Trophoblast cell (in vitro differentiated cells and primary cell): ENCODE results near the gene MOV10L1.

ENCODE experiments used
- DNase-seq, 2 donors: peaks; one replicate each; pipeline ENCODE4 v3.0.0-alpha.2; 2016
- H2AFZ ChIP-seq: 2 replicates; pipeline ENCODE4 v1.6.1; 2013; ENCODE audit warnings: low read length, moderate library complexity, mild to moderate bottlenecking; ENCODE audit not compliant: insufficient read depth, poor library complexity
- H2AK5ac ChIP-seq: 2 replicates; pipeline ENCODE4 v1.6.1; 2013; ENCODE audit warnings: mild to moderate bottlenecking, low read length
- H2BK120ac ChIP-seq: 2 replicates; pipeline ENCODE4 v1.6.1; 2013; ENCODE audit warnings: low read length, mild to moderate bottlenecking, moderate library complexity; ENCODE audit not compliant: insufficient read depth, poor library complexity
- H2BK12ac ChIP-seq: 2 replicates; pipeline ENCODE4 v1.6.1; 2013; ENCODE audit warnings: mild to moderate bottlenecking, low read length, moderate library complexity
- H2BK5ac ChIP-seq: 2 replicates; pipeline ENCODE4 v1.6.1; 2013; ENCODE audit warnings: low read length, low read depth, moderate library complexity, mild to moderate bottlenecking; ENCODE audit not compliant: poor library complexity
- H3K14ac ChIP-seq: 2 replicates; pipeline ENCODE4 v1.6.1; 2013; ENCODE audit warnings: mild to moderate bottlenecking, low read length
- H3K18ac ChIP-seq: 2 replicates; pipeline ENCODE4 v1.6.1; 2013; ENCODE audit warnings: mild to moderate bottlenecking, low read length
- H3K23ac ChIP-seq: 2 replicates; pipeline ENCODE4 v1.6.1; 2013; ENCODE audit warnings: low read length
- H3K27ac ChIP-seq: 2 replicates; pipeline ENCODE4 v1.5.1; 2013; ENCODE audit warnings: low read depth, mild to moderate bottlenecking, inconsistent platforms, low read length, moderate library complexity
- H3K27me3 ChIP-seq: 2 replicates; pipeline ENCODE4 v1.6.1; 2013; ENCODE audit warnings: inconsistent platforms, mild to moderate bottlenecking, low read length, moderate library complexity; ENCODE audit not compliant: insufficient read depth
- H3K36me3 ChIP-seq, 2 experiments: 1 replicate in 1 of 2; 2 replicates in 1 of 2; pipeline ENCODE4 v1.6.1; 2013; ENCODE audit warnings: low read length in 2 of 2, mild to moderate bottlenecking in 2 of 2, moderate library complexity in 1 of 2; ENCODE audit not compliant: insufficient read depth in 2 of 2, control insufficient read depth in 1 of 2
- H3K4ac ChIP-seq: 2 replicates; pipeline ENCODE4 v1.6.1; 2013; ENCODE audit warnings: low read depth, mild to moderate bottlenecking, low read length, moderate library complexity
- H3K4me1 ChIP-seq, 2 experiments: 1 replicate in 1 of 2; 2 replicates in 1 of 2; pipeline ENCODE4 v1.6.1; 2013; ENCODE audit warnings: low read length in 2 of 2, mild to moderate bottlenecking in 2 of 2, moderate library complexity in 1 of 2; ENCODE audit not compliant: insufficient read depth in 2 of 2, control insufficient read depth in 1 of 2
- H3K4me2 ChIP-seq: 2 replicates; pipeline ENCODE4 v1.6.1; 2013; ENCODE audit warnings: inconsistent platforms, mild to moderate bottlenecking, low read length, moderate library complexity
- H3K4me3 ChIP-seq: 2 replicates; pipeline ENCODE4 v1.5.1; 2013; ENCODE audit warnings: mild to moderate bottlenecking, low read depth, low read length, inconsistent platforms
- H3K79me1 ChIP-seq: one replicate; pipeline ENCODE4 v1.6.1; 2013; ENCODE audit warnings: low read length
- H3K79me2 ChIP-seq: 2 replicates; pipeline ENCODE4 v1.6.1; 2013; ENCODE audit warnings: low read length, mild to moderate bottlenecking; ENCODE audit not compliant: control insufficient read depth, insufficient read depth, poor library complexity
- H3K9ac ChIP-seq: 2 replicates; pipeline ENCODE4 v1.6.1; 2013; ENCODE audit warnings: mild to moderate bottlenecking, low read length
- H3K9me3 ChIP-seq: 2 replicates; pipeline ENCODE4 v1.6.1; 2013; ENCODE audit warnings: low read depth, mild to moderate bottlenecking, control low read depth, inconsistent platforms, low read length; ENCODE audit not compliant: insufficient read depth
- H4K12ac ChIP-seq: 2 replicates; pipeline ENCODE4 v1.6.1; 2013; ENCODE audit warnings: low read depth, mild to moderate bottlenecking, low read length, moderate library complexity
- H4K8ac ChIP-seq: 2 replicates; pipeline ENCODE4 v1.6.1; 2013; ENCODE audit warnings: low read depth, mild to moderate bottlenecking, low read length, moderate library complexity
- H4K91ac ChIP-seq: one replicate; pipeline ENCODE4 v1.6.1; 2013; ENCODE audit warnings: low read depth, mild to moderate bottlenecking, low read length, moderate library complexity
- WGBS: extraction: QIAGEN DNeasy Blood & Tissue Kit; methylation state at CpG from one replicate; pipeline ENCODE4 v1.1.7; 2013; ENCODE audit warnings: missing lambda C conversion rate; ENCODE audit not compliant: insufficient read length, insufficient coverage; ENCODE audit errors: extremely low coverage; 5-methylcytosine and 5-hydroxymethylcytosine counted together

MOV10L1 gene

GRCh38 chr22:50125029-50125428, 35.2 kb downstream of the MOV10L1 start:
- Histone ChIP-seq H3K79me1 (no peaks in the 10 kb centered on the region), H3K14ac (no peak overlapping the region), H3K27me3 (no peaks in the 10 kb centered on the region), H2BK120ac (no peak overlapping the region), H3K4me2 (no peak overlapping the region), H3K79me2 (no peaks in the 10 kb centered on the region), H2BK5ac (no peak overlapping the region), H3K9me3 (peaks cover 1% of the 10 kb centered on the region), H4K12ac (no peak overlapping the region), H3K4me3 (no peak overlapping the region), H3K4ac (no peak overlapping the region), H4K8ac (no peak overlapping the region), H3K23ac (no peak overlapping the region), H3K27ac (no peak overlapping the region), H2AFZ (no peak overlapping the region), H4K91ac (no peak overlapping the region), H3K9ac (no peak overlapping the region), H2AK5ac (no peak overlapping the region), H2BK12ac (no peak overlapping the region), H3K36me3 (no peaks in the 10 kb centered on the region), H3K18ac (no peak overlapping the region), H3K4me1 (no peaks in the 10 kb centered on the region)
- WGBS: no CpG with 5 or more reads among the region's 9 CpGs
- DNase-seq: no peak

GRCh38 chr22:50129121-50129736, 39.4 kb downstream of the MOV10L1 start:
- no CpG with 5 or more reads among the region's 10 CpGs for WGBS
- no peak overlapping the region for H3K18ac ChIP-seq

GRCh38 chr22:50131894-50132293, 42.1 kb downstream of the MOV10L1 start:
- H2BK5ac ChIP-seq: no peak overlapping the region
- H3K4me1 ChIP-seq: no peaks in the 10 kb centered on the region
- no peaks in the 10 kb centered on the region for H3K36me3 ChIP-seq
- H3K79me1 ChIP-seq: no peaks in the 10 kb centered on the region
- no peak overlapping the region for H3K23ac ChIP-seq
- no peak overlapping the region for H4K8ac ChIP-seq
- H4K12ac ChIP-seq: no peak overlapping the region
- no peak overlapping the region for H2BK120ac ChIP-seq
- no peak overlapping the region for H2AFZ ChIP-seq
- no peak overlapping the region for H3K4ac ChIP-seq
- no peak overlapping the region for H2BK12ac ChIP-seq
- no peaks in the 10 kb centered on the region for H3K27me3 ChIP-seq
- no peak for DNase-seq
- no peak overlapping the region for H3K4me2 ChIP-seq
- no peaks in the 10 kb centered on the region for H3K79me2 ChIP-seq
- no peak overlapping the region for H4K91ac ChIP-seq
- no peak overlapping the region for H3K9ac ChIP-seq
- H3K18ac ChIP-seq: no peak overlapping the region
- H3K4me3 ChIP-seq: no peak overlapping the region
- peaks cover 3% of the 10 kb centered on the region for H3K9me3 ChIP-seq
- H3K27ac ChIP-seq: no peak overlapping the region
- H2AK5ac ChIP-seq: no peak overlapping the region
- WGBS: no CpG with 5 or more reads among the region's 4 CpGs
- no peak overlapping the region for H3K14ac ChIP-seq

More at GRCh38 chr22:50129121-50129736, 39.4 kb downstream of the MOV10L1 start:
- H4K91ac ChIP-seq: no peak overlapping the region
- no peak overlapping the region for H3K9ac ChIP-seq
- no peak overlapping the region for H2AFZ ChIP-seq
- no peak overlapping the region for H3K27ac ChIP-seq
- H3K4me1 ChIP-seq: no peaks in the 10 kb centered on the region
- peaks cover 3% of the 10 kb centered on the region for H3K9me3 ChIP-seq
- H2BK5ac ChIP-seq: no peak overlapping the region
- no peak overlapping the region for H4K12ac ChIP-seq
- H3K4ac ChIP-seq: no peak overlapping the region
- no peak overlapping the region for H3K14ac ChIP-seq
- no peaks in the 10 kb centered on the region for H3K79me2 ChIP-seq
- no peak overlapping the region for H2AK5ac ChIP-seq
- no peaks in the 10 kb centered on the region for H3K27me3 ChIP-seq
- H3K4me2 ChIP-seq: no peak overlapping the region
- H4K8ac ChIP-seq: no peak overlapping the region
- H3K36me3 ChIP-seq: no peaks in the 10 kb centered on the region
- no peak overlapping the region for H3K4me3 ChIP-seq
- no peak for DNase-seq
- no peak overlapping the region for H2BK120ac ChIP-seq
- no peak overlapping the region for H3K23ac ChIP-seq
- no peak overlapping the region for H2BK12ac ChIP-seq
- H3K79me1 ChIP-seq: no peaks in the 10 kb centered on the region

GRCh38 chr22:50134481-50134880, 44.7 kb downstream of the MOV10L1 start:
- Histone ChIP-seq H4K91ac (no peak overlapping the region), H3K4ac (no peak overlapping the region), H3K27me3 (no peaks in the 10 kb centered on the region), H3K23ac (no peak overlapping the region), H4K12ac (no peak overlapping the region), H3K18ac (no peak overlapping the region), H3K4me1 (no peaks in the 10 kb centered on the region), H3K27ac (no peak overlapping the region), H3K4me3 (no peak overlapping the region), H3K79me1 (no peaks in the 10 kb centered on the region), H3K9ac (no peak overlapping the region), H3K36me3 (no peaks in the 10 kb centered on the region), H3K4me2 (no peak overlapping the region), H3K9me3 (peaks cover 3% of the 10 kb centered on the region), H2AFZ (no peak overlapping the region), H3K79me2 (no peaks in the 10 kb centered on the region), H2BK5ac (no peak overlapping the region), H2BK120ac (no peak overlapping the region), H2BK12ac (no peak overlapping the region), H2AK5ac (no peak overlapping the region), H3K14ac (no peak overlapping the region), H4K8ac (no peak overlapping the region)
- WGBS: no CpG with 5 or more reads among the region's 10 CpGs
- DNase-seq: no peak
